GF-D8 (cell line): ENCODE measurements around the gene HDAC11.

Experiments
- DNase-seq: peaks from one replicate; lab custom pipeline; 2025; lab: John Stamatoyannopoulos, UW

HDAC11 gene

GRCh38 chr3:13544293-13544831 is 64.3 kb downstream of the HDAC11 start:
- DNase-seq = no peak

GRCh38 chr3:13544951-13545651 is 65.0 kb downstream of the HDAC11 start:
- DNase-seq = no peak

GRCh38 chr3:13545952-13546454 is 65.9 kb downstream of the HDAC11 start:
- DNase-seq = no peak

GRCh38 chr3:13546667-13547171 is 66.6 kb downstream of the HDAC11 start:
- no peak for DNase-seq

GRCh38 chr3:13547591-13548371 is 67.7 kb downstream of the HDAC11 start:
- no peak for DNase-seq

- no peak for DNase-seq
Observed at GRCh38 chr3:13548696-13549622, 68.9 kb downstream of the HDAC11 start, which contains the start of gene FBLN2. TSS of gene FBLN2 (plus strand) at chr3:13549125. CDS start at chr3:13570356, 21,231 bp downstream.

- no peak for DNase-seq
Observed at GRCh38 chr3:13549623-13550422, 69.7 kb downstream of the HDAC11 start.

- no peak for DNase-seq
Observed at GRCh38 chr3:13550423-13550690, 70.3 kb downstream of the HDAC11 start.

- DNase-seq = no peak
Observed at GRCh38 chr3:13550791-13551360, 70.8 kb downstream of the HDAC11 start.

- DNase-seq = no peak
Observed at GRCh38 chr3:13552857-13553652, 72.9 kb downstream of the HDAC11 start.

GRCh38 chr3:13553686-13554085 is 73.6 kb downstream of the HDAC11 start:
- DNase-seq = no peak

- no peak for DNase-seq
Observed at GRCh38 chr3:13555753-13556152, 75.6 kb downstream of the HDAC11 start.
